ENCODE data around the gene ARMC9.
"Not testable (repeated sequence)": the region's sequence is repeated elsewhere in the genome, so short reads cannot be mapped to it uniquely, and the experiment has no call there.

The ARMC9 gene, protein sequence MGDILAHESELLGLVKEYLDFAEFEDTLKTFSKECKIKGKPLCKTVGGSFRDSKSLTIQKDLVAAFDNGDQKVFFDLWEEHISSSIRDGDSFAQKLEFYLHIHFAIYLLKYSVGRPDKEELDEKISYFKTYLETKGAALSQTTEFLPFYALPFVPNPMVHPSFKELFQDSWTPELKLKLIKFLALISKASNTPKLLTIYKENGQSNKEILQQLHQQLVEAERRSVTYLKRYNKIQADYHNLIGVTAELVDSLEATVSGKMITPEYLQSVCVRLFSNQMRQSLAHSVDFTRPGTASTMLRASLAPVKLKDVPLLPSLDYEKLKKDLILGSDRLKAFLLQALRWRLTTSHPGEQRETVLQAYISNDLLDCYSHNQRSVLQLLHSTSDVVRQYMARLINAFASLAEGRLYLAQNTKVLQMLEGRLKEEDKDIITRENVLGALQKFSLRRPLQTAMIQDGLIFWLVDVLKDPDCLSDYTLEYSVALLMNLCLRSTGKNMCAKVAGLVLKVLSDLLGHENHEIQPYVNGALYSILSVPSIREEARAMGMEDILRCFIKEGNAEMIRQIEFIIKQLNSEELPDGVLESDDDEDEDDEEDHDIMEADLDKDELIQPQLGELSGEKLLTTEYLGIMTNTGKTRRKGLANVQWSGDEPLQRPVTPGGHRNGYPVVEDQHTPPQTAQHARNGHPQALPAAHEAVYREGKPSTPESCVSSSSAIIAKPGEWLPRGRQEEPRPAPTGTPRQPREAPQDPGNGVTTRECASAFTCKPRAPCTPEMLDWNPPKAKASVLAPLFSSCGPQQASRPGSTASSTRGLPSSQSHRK

DNA sequence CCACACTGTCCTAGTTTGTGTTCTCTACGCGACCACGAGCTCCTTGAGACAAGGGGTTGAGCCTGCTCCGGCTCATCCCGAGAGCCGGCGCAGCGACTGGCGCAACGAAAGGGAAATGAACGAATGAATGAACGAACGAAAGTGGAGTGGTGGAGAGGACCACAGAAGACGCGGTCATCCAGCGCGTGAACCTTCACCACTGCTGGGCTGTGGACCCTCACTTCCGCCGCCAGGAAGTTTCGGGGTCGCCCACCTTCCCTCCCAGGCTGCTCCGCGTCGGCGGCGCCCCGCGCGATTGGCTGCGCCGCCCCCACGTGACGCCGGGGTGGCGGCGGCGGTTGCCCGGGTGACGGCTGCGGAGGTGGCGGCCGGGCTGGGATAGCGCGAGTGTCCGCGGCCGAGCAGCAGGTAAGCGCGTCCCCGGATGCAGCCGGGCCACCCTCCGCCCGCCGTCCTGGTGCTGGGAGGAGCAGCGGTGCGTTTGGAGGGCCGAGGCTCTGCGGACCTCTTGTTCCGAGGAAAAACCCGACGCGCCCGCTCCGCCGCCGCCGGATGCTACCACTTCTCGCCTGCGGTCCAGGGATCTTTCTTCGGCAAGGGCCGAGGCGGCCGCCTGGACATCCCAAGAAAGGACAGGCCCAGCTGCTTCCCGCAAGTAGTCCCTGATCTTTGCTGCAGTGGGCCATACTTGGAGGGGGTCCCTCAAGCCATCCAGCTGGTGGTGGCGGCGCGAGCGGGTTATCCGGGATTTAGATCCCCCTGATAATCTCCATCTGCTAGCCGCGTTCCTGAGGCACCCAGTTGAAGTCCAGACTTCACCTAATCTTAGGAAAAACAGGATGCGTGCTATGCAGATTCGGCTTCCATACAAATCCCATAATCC is at the start of gene ARMC9:
TSS of gene ARMC9 (plus strand) at position 341 of the 883 bp plus-strand sequence. CDS start 7,608 bp downstream, outside the sequence.
- DNase-seq: peak; percentile 64 to 79

DNA sequence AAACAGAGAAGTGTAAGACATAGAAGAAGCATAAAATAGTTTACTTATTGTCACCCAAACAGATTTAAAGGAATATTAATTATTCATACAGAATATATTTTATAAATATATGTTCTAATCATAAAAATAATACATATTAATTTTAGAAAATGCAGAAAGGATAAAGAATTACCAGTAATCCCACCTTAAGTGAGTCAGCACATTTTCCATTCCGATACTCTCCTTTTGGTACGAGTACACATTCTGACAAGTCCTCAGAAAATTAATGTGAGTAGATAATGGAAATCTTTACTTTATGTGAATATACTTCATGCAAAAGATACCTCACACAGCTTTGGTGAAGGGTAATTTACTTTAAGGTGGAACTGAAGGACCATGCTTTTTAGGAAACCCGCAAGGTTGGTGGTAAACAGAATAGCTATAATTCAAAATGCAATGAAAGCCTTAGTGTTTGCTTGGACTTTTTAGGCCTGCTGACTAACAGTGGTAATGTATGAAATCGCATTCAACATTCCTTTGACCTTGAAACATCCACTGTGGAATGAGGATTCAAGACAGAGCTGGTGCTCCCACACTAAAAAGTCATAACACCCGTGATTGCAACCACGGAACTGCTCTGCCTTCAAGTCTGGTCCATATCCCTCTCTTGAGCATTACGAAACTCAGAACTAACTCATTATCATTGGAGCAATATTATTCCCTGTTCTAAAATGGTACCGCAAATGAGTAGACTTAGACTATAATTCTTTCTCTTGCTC is 45.5 kb upstream of the ARMC9 start:
- DNase-seq: no peak

DNA sequence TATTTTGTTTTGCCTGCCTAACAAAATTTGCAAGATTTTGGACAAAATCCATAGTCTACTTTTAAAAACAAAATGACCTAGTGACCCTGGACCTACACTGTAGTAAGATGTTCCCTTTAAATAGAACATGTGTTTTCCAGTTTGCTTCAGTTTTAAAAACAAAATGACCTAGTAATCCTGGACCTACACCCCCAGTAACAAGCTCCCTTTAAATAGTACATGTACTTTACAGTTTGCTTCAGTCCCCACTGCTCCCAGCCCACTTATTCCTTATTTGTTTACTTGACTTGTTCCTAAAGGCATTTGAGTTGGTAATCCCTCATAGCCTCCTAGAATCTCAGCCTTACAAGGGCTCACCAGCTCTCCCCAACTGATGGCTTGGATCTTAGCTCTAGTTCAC is 39.1 kb upstream of the ARMC9 start:
- DNase-seq: no peak

DNA sequence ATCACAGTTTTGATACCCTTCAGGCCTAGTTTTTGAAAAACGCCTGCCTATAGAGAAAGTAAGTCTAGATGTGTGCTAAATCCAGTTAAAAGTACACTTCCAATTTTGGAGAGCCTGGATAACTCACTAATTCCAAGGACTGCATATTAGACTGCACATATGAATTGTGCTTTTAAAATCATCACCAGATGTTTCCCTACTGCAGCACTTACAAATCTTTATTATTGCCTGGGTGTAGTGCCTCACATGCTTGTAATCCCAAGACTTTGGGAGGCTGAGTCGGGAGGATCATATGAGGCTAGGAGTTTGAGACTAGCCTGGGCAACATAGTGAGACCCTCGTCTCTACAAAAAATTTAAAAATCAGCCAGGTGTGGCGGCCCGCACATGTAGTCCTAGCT is 37.7 kb upstream of the ARMC9 start:
- no peak for DNase-seq

DNA sequence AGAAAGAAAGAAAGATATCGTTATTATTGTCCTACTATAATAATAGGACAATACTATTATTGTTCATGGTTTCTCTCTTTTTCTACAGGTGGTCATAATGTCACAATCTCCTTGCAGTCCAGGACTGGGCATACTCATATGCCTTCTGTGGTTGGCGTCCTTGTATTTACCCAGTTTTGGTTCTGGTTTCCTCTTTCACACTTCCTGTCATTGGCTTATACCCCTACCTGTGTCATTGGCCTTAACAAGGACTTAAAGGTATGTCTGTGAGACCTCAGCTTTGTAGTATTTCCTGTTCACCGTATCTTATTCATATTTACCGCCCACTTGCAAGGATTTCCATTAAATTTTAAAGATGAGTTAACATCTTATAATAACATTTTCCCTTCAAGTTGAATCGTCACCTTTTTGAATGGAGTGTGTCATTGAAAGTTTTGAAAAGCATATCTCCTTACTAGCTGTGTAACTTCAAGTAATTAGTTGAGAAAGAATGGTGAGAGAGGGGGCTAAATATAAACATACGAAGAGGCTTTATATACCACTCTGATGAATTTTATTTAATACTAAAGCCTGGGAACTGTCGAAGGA is 37.1 kb upstream of the ARMC9 start:
- no peak for DNase-seq

DNA sequence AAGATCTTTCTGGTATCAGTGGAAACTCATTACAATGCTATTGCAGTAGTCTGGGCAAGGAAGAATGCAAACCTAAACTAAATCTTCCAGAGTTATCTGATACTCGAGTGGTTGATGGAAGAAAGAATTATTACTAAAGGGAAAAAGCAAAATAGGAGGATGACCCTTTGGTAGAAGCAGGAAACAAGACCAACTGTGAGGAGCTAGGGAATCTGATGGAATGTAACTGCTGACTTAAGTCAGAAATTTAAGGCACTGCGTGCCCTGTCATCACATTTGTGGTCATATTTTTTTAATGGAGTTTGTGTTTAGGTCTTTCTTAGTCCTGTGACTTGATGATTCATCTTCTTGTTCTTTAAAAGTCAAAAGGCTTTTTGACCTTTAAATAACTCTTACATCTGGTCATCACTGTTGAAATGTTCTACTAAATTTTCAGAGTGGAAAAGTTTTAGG is 36.5 kb upstream of the ARMC9 start:
- no peak for DNase-seq

DNA sequence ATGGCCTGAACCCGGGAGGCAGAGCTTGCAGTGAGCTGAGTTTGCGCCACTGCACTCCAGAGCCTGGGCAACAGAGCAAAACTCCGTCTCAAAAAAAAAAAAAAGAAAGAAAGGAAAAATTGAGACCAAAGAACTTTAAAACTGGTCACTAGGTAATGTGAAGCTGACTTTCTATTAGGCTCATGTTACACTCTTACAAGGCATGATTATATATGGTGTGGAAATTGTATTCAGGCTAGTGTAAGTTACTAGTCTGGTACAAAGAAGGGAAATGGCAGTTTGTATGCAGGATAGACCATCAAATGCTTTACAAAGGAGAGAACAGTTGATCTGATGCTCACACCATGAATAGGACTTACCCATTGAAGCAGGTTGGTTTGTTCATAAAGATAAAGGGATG is 35.4 kb upstream of the ARMC9 start:
- no peak for DNase-seq

DNA sequence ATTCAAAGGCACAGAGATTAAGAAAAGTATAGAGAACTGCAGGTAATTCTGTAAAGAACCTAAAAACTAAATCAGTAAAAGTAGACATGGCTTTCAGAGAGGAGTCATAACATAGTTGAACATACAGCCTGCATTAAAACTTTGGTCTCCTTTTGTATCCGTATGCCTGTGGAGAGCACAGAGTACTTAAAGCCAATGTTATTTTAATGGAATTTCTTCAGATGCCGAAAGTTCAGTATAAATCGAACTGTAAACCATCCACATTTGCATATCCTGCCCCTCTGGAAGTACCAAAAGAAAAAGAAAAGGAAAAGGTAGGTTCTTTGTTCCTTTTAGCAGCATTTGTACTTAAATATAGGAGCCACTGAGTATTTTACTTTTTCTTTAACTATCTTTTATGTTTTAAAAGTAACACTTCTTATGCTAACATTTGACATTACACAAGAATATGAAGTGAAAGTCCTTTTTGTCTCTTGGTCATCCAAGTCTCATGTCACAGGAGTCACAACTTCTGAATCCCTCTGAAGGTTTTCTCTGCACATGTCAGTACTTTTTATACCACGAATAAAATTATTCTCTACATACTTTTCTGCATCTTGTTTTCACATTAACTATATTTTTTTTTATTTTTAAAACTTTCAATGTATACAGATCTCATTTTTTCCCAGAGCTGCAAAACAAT is 34.9 kb upstream of the ARMC9 start:
- no peak for DNase-seq

DNA sequence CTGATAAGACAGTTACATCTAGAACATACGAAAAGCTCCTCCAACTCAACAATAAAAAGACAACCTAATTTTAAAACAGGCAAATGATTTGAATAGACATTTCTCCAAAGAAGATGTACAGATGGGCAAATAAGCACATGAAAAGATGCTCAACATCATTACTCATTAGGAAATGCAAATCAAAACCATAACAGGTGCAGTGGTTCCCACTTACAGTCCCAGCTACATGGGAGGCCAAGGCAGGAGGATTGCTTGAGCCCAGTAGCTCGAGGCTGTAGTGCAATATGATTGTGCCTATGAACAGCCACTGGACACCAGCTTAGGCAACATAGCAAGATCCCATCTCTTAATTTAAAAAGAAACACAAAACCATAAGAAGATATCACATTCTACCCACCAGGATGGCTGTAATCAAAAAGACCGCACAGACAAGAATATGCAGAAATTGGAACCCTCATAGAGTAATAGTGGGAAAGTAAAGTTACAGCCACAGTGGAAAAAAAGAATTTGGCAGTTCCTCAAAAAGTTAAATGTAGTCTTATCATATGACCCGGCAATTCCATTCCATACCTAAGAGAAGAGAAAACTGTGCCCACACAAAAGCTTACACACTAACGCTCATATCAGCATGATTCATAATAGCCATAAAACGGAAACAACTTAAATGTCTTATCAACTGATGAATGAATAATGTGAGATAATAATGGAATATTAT is 30.5 kb upstream of the ARMC9 start:
- DNase-seq: no peak

DNA sequence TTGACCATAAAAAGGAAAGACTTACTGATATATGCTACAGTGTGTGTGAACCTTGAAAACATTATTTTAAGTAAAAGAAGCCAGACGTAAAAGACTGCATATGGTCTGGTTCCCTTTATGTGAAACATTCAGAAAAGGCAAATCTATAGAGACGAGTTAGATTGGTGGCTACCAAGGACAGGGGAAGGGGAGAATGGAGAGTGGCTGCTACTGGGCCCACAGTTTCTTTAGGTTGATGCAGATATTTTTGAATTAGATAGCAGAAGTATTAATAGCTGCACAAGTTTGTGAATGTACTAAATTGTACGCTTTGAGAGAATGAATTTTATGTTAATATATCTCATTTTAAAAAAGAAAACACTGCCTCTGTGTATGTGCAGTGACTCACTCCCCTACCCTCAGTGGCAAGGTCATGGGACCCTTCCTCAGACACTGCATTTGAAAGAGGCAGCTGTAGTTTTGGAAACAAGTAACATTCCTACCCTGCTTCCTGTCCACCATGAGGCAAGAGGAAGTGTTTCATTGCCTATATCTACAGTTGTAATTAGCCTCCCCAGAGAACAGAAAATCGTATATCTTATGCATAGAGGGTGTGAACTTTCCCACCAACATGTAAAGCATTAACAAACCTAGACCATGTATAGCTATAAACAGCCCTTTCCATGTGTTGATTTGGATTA is 29.8 kb upstream of the ARMC9 start:
- DNase-seq: no peak

DNA sequence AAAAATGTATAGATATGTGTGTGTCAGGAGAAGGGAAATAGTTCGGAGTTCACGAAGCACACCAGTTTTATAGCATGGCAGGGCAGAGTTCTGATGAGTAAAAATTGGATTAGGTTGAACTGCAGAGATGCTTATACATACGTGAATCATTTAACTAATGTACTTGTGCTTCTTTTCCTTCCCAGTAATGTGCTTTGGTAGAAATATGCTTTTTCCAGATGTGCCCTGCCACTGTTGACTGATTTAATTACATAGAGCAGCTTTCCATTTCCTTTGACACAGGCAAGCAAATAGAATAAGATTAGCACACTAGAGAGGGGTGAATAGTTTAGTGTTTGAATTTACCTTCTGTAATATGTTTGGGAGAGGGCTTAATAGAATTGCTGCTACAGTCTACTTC is 28.9 kb upstream of the ARMC9 start:
- no peak for DNase-seq

DNA sequence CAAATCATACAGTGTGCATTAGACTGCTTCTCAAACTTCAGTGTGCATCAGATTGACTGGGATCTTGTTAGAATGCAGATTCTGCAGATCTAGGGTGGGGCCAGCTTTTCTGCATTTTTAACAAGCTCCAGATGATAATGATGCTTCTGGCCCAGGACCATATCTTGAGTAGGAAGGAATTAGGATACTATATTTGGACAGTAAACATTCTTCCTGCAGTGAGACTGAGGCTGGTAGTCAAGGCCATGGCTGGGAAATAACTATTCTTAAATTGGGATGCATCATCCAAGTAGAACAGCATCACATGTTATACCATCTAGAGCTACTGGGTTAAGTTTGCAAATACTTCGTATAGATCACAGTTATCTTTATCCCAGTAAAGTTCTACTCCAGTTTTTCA is 28.4 kb upstream of the ARMC9 start:
- DNase-seq: no peak

DNA sequence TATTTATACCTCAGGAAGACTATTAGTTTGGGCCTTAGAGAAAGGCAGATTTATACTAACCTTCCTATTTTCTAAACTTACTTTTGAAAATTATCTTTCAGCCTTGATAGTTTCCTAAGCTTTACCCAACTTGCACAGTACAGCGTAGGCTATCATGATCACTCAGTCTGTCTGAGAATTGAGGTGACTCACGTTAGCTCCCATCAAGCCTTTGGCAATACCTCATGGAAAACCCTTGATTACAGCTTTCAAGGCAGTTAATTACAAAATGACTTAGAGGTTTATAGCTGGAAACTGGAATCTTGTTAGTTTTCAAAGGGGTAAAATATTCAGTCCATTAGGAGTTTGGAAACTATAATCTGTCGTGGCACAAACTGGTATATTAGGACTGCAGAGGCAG is 26.4 kb upstream of the ARMC9 start:
- DNase-seq: no peak

DNA sequence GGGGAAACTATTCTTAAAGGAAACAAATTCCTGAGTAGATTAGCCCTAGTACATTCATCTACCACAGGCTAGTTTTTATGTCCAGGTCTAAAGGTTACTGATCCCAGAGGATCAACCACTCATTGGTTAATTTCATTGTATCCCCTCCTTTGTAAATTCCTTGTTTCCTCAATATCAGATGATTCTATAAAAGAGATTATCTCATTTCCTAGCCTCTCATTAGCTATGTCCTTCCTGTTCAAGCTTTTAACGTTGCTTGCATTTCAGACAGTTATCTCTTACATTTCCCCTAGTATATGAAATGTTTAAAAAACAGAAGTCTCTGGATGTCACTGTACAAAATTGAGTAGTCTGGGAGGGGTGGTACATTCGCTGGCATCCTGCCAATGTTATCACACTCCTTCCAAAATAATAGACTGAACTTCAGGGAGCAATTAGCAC is 24.2 kb upstream of the ARMC9 start:
- no peak for DNase-seq

DNA sequence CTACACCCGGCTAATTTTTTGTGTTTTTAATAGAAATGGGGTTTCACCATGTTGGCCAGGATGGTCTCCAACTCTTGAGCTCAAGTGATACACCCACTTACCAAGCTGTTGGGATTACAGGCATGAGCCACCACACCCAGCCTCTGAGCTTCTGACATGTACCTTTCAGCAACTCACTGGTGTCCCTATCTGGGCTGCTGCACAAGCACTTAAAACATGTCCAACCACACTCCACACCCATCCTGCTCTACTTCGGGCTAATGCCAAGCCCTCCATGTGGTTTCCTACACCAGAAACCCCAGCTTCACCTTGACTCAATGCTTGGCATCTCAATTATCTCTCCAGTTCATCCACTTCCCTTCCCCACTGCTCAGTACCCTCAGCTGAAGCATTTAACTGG is 22.4 kb upstream of the ARMC9 start:
- DNase-seq: no peak

DNA sequence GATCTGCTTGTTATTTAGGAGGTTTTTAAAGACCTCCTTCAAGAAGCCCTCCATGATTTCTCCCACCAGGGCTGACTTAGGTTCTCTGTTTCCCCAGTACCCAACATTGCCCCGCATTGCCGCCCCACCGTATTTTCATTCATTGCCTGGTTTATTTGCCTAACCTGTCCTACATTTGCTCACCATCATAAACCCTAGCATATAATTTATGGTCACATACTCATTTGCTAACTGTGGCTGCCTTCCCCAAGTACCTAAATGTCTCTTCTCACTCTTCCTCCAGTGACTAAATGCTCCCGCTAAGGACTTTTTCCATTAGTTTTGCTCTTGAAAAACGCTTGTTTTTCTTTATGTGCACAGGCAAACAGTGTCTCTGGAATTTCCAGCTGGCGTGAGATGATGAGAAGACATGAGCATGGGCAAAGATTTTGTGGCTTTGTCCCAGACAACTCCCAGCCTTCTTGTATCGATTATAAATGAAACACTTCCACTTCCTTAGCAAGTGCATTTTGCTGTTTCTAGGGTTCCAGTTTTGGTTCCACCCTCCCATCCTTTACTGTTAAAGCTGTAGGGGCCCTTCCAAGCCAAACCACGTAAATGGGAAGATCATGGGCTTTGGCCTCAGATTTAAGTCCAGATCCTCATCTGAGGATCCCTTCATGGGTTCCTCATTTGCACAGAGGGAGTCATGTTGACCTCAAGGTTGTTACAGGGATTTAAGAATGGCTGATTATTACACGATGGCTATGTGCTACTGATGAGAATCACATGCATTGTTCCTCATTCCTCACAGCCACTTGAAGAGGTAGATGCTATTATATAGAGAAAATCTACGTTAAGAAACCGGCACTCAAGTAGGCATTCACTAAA is 21.0 kb upstream of the ARMC9 start:
- no peak for DNase-seq

DNA sequence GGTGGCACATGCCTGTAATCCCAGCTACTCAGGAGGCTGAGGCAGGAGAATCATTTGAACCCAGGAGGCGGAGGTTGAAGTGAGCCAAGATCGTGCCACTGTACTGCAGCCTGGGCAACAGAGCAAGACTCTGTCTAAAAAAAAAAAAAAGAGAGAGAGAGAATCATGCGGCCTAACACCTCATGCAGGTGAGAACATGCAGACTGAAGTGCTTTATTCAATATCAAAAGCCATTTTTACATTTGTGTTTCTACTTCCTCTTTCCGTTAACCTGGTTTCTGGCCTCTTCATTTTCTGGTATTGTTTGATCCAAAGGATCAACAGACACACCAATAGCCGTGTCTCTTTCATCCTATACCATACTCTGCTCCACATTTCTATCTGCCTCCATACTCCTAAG is 19.6 kb upstream of the ARMC9 start:
- DNase-seq: not testable (repeated sequence)

DNA sequence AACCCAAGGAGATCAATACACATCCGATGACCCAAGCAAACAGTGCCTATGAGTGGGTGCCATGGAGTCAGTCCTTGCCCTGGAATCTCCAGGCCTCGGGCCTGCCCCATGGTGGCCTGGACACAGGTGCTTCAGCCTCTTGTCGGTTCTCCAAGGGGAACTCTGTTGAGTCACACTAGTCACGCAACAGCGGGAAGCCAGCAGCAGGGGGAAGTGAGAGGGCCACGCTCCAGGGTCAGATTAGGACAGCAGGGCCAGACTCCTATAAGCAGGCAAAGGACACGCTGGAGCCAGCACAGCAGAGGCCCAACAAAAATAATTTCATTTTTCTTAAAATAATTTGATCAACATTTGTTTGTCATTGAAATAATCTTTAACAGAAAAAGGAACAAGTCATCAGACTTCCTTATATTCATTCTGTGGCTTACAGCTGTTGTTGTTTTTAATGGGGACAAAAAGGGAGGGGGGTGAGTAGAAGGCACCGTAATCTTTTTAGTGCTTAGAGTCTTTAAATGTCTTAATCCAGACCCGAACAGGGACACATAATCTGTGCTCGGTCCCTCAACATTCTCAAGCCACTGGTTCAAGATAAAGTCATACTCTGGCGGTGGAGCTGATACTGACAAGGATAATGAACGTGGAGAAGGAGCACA is 16.4 kb upstream of the ARMC9 start:
- DNase-seq: peak in 1 of 2 experiments; percentile 8
